EL (cell line): ENCODE results near the gene BHLHE23.

ENCODE experiments used
- DNase-seq: peaks from one replicate; pipeline ENCODE4 v3.0.0-alpha.2; 2016

Gene BHLHE23

DNA sequence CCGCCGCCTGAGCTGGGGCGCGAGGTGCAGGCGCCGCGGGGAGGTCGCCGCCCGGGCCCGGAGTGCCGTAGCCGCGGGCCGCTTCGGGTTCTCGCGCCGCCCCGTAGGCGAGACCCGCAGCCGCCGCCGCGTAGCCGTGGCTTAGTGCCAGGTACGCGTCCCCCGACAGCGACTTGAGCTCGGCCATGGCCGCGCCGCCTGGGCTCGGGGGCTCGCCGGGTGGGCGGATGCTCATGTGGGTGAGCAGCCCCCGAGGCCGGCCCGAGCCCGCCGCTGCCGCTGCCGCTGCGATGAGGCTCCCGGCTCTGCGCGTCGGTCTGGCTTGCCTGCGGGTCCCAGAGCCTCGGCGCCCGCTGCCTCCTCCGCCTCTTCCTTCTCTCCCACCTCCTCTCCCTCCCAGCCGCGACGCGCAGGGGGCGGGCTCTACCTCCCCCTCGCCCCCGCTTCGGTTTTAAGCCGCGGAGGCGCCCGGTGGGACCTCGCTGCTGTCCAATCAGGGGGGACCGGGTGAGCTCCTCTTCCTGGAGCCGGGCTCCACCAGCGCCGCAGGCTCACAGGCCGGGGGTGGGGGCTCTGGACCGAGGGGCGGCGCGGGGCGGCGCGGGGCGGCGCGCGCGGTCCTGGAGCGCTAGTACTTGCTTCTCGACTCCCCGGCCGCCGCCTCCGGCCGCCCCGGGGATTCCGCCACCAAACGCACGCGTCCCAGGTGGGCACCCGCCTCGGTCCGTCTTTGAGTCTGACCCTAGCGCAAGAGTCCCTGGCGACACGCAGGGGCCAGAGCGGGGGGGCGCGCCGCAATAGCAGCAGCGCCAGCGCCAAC is at the start of gene BHLHE23:
Gene BHLHE23, minus strand, starts transcription at position 425 of the 820 bp plus-strand sequence. Its CDS starts 190 bp downstream, at position 235.
- DNase-seq, result no peak

DNA sequence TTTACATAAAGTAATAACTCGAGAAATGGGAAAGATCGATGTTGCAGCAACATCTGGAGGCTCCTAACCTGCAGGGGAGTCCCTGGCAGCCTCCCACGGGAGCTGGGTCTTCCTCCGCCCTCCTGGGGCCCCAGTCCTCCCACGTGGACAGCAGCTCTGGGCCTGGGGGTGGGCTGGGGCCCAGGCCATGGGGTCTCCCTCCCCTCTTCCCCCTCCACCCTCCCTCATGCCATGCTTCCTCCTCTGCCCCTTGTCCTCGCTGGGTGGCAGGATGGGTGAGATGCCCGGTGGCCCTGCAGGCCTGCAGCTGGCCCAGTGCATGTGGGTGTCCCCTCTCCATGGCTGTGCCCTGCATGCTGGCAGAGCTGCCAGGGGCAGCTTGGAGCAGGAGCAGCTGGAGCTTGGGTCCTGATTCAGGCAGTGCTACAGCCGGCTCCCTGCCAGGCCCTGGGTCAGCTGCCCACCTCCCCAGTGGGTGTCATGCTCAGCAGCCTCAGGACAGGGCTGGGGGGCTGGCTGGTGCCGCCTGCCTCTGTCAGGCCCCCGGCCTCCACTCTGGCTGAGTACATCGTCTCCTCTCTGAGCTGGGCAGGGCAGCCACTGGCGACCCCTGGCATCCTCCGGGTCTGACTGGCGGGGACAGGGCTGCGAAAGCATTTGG is 48.9 kb upstream of the BHLHE23 start:
- no peak for DNase-seq

DNA sequence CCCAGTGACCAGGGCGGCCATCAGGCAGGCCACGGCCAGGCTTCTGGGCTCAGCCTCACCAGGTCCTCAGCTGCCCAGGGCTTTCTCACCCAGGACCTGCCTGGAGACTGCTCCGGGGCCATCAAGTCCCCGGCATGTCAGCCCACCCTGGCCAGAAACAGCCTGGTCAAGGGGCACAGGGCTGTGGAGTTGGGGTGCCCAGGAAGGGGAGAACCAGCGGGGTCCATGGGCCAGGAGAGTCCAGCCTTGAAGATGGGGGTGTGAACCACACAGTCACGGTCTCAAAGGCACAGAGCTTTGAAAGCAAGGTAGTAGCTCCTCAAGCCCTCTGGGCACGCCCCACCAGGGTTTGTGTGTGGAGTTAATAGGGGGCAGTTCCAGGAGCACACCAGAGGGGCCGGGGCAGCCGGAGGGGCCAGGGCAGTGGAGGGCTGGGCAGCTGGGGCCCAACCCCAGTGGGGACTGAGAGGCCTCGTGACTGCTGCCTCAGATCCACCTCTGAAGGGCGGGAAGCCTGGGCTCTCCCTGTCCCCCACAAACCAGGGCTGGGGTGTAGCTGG is 48.0 kb upstream of the BHLHE23 start:
- no peak for DNase-seq

GRCh38 chr20:63054103-63054474 is 47.3 kb upstream of the BHLHE23 start:
- DNase-seq, result no peak

DNA sequence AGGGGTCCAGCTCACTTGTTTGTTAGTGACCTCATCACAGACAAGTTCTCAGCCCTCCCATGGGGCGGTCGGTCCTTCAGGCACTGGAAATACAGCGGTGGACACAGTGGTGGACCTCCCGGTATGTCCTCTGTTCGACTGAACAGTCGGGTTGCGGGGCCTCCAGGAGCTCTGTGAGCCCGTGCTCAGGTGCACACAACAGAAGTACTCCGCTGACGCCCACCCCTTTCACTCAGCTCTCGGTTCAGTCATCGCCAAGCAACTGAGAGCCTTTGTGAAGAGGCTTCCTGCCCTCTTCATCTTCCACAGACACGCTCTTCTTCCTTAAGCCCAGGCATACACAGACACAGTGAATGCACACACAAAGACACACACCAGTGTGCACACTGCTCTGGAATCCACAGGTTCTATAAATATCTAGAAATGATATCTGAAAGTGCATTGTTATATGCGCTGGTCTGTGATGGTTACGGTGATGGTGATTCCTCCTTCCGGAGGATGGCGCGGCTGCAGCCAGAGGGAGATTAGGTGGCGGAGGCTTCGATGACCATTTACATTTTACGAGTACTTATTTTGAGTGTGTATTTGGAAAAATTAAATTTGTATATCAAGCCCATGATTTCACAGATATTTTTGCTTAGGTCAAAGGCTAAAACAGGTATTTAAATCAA is 46.8 kb upstream of the BHLHE23 start:
- no peak for DNase-seq

DNA sequence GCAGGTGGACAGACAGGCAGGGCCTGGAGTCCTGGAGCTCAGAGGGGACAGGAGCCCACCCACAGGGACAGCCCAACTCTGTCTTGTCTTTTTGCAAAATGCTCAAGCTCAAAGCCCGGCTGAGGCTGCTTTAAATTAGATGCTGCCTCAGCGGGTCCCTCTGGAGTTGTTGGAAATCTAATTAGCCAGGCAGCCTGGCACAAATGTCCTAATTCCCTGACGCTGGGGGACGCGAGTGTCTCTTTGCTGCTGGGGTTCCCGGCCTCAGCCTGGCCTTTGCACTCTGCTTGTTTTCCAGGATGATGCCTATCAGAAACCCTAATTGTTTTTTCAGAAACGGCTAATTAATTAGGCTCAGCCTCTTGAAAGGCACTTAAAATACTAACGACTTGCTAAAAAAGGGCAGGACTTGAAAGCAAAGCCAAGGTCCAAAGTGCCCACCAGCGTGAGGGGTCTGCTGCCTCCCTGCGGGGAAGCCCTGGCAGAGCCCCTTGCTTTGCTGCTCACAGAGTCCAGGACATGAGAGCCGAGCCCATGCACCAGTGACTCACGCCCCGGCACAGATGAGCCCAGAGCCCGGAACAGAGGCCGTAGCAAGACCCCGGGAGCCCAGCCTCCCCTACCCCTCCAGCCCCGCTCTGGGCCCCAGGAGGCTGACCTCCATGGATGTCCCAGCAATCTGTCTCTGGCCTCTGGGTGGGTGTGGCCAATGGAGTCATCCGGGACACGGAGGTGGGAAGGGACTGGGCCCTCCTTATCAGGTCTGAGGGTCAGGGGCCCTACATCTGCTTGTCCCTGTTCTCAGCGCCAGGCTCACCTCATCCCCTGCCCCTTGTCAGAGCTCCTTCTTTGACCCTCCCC is 46.0 kb upstream of the BHLHE23 start:
- no peak for DNase-seq

- DNase-seq, result no peak
Measured at GRCh38 chr20:63051911-63052310, 45.1 kb upstream of the BHLHE23 start.

DNA sequence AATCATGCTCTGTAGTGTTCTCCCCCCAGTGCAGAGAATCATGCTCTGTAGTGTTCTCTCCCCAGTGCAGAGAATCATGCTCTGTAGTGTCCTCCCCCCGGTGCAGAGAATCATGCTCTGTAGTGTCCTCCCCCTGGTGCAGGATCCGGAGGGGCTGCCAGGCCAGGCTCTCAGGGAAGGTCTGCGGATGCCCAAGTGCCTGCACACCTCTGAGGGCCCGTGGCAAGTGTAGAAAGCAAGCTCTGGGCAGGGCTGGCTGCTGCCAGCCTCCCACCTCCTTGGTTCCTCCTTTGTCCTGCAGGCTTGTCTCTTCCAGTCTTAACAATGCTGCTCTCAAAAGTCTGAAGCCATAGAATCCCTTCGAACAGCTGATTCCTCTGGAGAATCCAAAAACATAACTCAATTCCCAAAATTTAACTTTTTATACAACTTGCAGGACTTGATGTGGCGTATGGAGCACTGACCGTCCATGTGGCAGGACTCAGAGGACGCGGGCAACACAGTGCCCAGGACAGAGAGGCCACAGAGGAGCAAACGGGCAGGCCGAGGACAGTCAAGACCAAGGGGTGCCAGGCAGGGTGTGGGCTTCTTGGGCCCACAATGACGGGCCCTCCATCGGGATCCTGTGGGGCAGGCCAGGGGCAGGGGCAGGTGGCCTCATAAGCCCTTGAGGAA is 44.6 kb upstream of the BHLHE23 start:
- DNase-seq, result no peak

GRCh38 chr20:63050406-63050805 is 43.6 kb upstream of the BHLHE23 start:
- no peak for DNase-seq

- no peak for DNase-seq
Measured at GRCh38 chr20:63049561-63050221, 42.9 kb upstream of the BHLHE23 start.

DNA sequence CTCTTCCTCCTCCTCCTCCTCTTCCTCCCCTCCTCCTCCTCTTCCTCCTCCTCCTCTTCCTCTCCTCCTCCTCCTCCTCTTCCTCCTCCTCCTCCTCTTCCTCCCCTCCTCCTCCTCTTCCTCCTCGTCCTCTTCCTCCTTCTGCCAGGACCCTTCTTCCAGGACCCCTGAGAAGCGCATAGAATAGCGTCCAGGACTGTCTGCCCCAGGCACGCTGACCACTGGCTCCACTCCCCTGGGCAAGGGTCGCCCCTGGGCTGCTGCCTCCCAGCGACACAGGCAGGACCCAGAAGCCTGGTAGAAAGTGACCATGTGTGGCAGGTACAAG is 42.4 kb upstream of the BHLHE23 start:
- DNase-seq, result no peak

DNA sequence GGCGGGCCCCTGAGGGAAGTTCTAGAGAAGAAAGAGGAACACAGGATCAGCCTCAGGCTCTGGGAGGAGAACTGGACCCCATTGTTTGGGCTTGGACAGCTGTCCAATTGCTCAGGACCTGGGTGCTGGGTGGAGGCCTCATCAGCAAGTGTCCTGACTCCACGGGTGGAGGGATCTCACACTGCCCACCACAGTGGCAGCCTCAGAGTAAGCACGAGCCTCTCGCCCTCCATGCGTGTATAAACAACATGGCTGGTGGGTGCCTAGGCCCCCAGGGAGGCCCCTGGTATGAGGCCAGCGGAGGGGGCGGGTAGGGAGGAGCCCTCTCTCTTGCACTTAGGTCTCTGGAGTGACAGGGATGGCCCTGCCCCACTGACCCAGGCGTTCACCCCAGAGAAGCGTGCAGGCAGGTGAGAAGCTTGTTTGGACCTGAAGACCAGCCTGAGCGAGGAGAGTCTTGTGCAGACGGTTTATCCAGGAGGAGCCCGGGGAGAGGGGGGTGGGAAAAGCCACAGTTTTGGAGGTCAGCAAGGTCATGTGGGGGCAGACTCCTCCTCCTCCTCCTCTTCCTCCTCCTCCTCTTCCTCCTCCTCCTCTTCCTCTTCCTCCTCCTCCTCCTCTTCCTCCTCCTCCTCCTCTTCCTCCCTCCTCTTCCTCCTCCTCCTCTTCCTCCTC is 41.9 kb upstream of the BHLHE23 start:
- DNase-seq, result no peak

DNA sequence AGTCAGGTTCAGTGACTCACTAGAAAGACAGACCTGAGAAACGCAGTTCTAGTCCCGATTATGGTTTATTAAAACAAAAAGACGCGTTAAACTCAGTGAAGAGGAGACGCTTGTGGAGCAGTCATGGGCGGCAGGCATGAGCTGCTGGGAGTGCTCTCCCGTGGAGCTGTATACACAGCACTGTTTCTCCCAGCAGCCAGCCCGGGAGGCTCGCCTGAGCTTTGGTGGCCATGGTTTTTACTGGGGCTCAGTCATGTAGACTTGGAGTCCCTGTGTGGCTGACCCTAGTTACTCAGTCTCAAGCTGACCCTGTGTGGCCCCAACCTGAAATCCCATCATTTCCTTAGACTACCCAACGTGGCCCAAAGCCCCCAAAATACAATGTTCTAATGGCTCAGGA is 41.2 kb upstream of the BHLHE23 start:
- no peak for DNase-seq

- no peak for DNase-seq
Measured at GRCh38 chr20:63047267-63047666, 40.5 kb upstream of the BHLHE23 start.

DNA sequence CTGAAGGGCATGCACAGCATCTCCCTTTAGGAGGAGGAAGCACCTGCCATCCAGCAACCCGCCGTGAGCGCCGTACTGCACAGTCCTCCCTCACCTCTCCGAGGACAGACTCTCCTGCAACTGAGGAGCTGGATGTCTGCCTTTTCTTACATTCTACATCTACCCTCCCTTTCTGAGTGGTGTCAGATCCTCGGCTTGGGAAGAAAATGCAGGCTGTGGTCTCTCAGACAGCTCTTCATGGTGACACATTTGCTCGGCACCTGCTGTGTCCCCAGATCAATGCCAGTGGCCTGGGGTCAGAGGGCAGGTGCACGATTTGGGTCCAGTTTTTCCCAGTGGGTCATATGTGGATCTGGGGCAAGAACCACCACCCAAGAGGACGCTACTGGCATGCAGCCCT is 40.1 kb upstream of the BHLHE23 start:
- no peak for DNase-seq

GRCh38 chr20:63045991-63046390 is 39.2 kb upstream of the BHLHE23 start:
- no peak for DNase-seq

GRCh38 chr20:63045401-63045800 is 38.6 kb upstream of the BHLHE23 start:
- no peak for DNase-seq

DNA sequence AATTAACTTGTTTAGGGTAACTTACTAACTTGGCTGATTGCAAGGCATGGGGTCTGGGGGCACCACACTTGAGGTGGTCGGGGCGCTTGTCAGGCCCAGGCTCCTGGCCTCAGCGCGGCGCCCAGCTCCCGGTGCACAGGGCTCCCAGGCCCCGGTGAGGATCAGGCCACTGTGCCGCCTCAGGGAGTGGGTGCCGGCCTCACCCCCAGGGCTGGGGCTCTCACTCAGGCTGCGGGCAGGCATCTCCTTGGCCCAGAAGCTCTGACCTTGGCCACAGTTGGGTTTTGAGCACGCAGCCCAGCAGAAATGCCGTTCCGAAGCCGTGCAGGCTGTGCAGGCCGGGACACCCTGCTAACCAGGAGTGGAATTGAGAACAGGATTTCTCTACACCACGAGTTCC is 37.8 kb upstream of the BHLHE23 start:
- no peak for DNase-seq

GRCh38 chr20:63044204-63044600 is 37.4 kb upstream of the BHLHE23 start:
- no peak for DNase-seq

- DNase-seq, result no peak
Measured at GRCh38 chr20:63043348-63044203, 36.8 kb upstream of the BHLHE23 start.
